Glutamatergic neuron (in vitro differentiated cells): ENCODE data around the gene ZNF804B. TPM values are rescaled to one million over a fixed set of nuclear protein-coding genes. Genes with fewer than 3 reads are reported as not detected.

Source experiments
- DNase-seq: peaks from one replicate; pipeline ENCODE4 v3.0.0; 2022
- H3K27ac Mint-ChIP-seq: one replicate; pipeline ENCODE4 v1.8.0; 2020; ENCODE audit warnings: mild to moderate bottlenecking, mixed read lengths, inconsistent platforms; ENCODE audit not compliant: unreplicated experiment
- H3K27me3 Mint-ChIP-seq: one replicate; pipeline ENCODE4 v1.8.0; 2020; ENCODE audit warnings: mild to moderate bottlenecking, moderate library complexity, mixed read lengths, inconsistent platforms; ENCODE audit not compliant: unreplicated experiment
- H3K36me3 Mint-ChIP-seq: one replicate; pipeline ENCODE4 v1.8.0; 2020; ENCODE audit warnings: mild to moderate bottlenecking, mixed read lengths, inconsistent platforms; ENCODE audit not compliant: unreplicated experiment
- H3K4me1 Mint-ChIP-seq: one replicate; pipeline ENCODE4 v1.8.0; 2020; ENCODE audit warnings: mild to moderate bottlenecking, low read depth, mixed read lengths, inconsistent platforms; ENCODE audit not compliant: unreplicated experiment
- H3K4me3 Mint-ChIP-seq: one replicate; pipeline ENCODE4 v1.8.0; 2020; ENCODE audit warnings: mild to moderate bottlenecking, mixed read lengths, inconsistent platforms; ENCODE audit not compliant: unreplicated experiment
- H3K9me3 Mint-ChIP-seq: one replicate; pipeline ENCODE4 v1.8.0; 2020; ENCODE audit warnings: mild to moderate bottlenecking, moderate library complexity, mixed read lengths, inconsistent platforms; ENCODE audit not compliant: unreplicated experiment
- total RNA-seq: library from RNA; stranded (reverse); fragmentation: NEBNext Ultra II Directional; extraction: Animal tissue kit (Norgen Biotek cat#: 25700); gene quantifications from one replicate; pipeline ENCODE4 v1.2.1, GENCODE V29; 2021; ENCODE audit not compliant: unreplicated experiment
- TF ChIP-seq, protein P1 (sequence below): fragments of 200-600 bp; sonication (generic); IDR thresholded peaks from one replicate; pipeline ENCODE4 v1.5.0; 2021; ENCODE audit not compliant: partially characterized antibody, unreplicated experiment

Gene ZNF804B
- total RNA-seq, 1 donor from 2014 or later, result 0.10 TPM

GRCh38 chr7:89094269-89094668 is 334.8 kb downstream of the ZNF804B start:
- H3K4me3 Mint-ChIP-seq, result no peak overlapping the region
- no peaks in the 10 kb centered on the region for H3K27me3 Mint-ChIP-seq
- TF ChIP-seq, protein P1, sequence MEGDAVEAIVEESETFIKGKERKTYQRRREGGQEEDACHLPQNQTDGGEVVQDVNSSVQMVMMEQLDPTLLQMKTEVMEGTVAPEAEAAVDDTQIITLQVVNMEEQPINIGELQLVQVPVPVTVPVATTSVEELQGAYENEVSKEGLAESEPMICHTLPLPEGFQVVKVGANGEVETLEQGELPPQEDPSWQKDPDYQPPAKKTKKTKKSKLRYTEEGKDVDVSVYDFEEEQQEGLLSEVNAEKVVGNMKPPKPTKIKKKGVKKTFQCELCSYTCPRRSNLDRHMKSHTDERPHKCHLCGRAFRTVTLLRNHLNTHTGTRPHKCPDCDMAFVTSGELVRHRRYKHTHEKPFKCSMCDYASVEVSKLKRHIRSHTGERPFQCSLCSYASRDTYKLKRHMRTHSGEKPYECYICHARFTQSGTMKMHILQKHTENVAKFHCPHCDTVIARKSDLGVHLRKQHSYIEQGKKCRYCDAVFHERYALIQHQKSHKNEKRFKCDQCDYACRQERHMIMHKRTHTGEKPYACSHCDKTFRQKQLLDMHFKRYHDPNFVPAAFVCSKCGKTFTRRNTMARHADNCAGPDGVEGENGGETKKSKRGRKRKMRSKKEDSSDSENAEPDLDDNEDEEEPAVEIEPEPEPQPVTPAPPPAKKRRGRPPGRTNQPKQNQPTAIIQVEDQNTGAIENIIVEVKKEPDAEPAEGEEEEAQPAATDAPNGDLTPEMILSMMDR, result no peak
- no peak overlapping the region for H3K27ac Mint-ChIP-seq
- H3K36me3 Mint-ChIP-seq, result no peaks in the 10 kb centered on the region
- no peaks in the 10 kb centered on the region for H3K4me1 Mint-ChIP-seq
- H3K9me3 Mint-ChIP-seq, result no peaks in the 10 kb centered on the region
- no peak for DNase-seq

DNA sequence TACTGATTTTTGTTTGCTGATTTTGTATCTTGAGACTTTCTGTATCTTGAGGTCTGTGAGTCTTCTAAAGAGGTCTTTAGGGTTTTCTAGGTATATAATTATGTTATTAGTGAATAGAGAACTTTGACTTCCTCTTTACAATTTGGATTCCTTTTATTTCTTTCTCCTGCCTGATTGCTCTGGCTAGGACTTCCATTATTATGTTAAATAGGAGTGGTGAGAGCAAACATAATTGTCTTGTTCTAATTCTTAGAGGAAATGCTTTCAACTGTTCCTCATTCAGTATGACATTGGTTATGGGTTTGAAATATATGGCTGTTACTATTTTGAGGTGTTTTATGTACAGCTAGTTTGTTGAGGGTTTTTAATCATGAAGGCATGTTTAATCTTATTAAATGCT is 344.1 kb downstream of the ZNF804B start:
- Mint-ChIP-seq H3K27me3 (no peaks in the 10 kb centered on the region), H3K9me3 (peaks cover 1% of the 10 kb centered on the region), H3K27ac (no peak overlapping the region), H3K4me3 (no peak overlapping the region), H3K36me3 (no peaks in the 10 kb centered on the region), H3K4me1 (no peaks in the 10 kb centered on the region)
- no peak for DNase-seq
- TF ChIP-seq, protein P1, result no peak

DNA sequence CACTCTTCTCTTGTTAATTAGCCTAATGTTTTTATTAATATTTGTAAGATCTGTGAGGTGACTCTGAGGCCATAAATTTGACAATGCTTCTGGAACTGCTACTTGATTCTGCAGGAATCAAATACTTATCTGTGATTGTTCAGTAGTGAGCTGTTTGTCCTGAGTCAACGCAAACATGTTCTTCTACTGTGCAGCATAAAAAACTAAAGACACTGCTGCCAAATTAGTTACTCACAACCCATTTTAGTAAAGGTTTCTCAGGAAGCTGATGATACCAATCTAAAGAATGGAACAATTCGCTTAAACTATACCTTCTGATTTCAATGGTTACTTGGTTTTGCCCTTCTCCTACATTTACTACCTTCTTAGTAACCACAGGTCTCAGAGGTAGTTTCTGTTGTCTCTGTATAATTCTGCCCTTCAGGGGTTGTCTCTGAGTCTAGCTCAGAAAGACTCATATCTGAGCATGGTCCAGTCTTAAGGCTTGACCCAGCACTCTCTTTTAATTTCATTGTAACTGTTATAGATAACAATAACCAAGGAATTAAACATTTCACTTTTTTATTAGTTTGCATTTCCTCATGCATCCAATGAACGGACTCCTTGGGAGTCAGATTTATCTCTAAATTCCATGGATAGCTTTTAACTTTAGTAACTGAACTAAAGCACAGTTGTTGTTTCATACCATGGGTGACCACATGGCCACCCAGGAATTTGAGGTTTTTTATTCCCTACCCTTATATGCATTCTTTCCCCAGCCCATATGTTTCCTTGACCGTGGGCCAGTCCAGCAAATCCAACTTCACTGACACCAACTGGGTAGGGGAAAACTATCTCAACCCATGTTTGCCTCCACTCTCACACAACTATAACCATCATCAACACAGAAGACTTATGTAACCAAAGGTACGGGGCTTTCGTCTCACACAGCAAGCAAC is 345.5 kb downstream of the ZNF804B start:
- no peak for DNase-seq
- Mint-ChIP-seq H3K9me3 (peaks cover 1% of the 10 kb centered on the region), H3K36me3 (no peaks in the 10 kb centered on the region), H3K4me3 (no peak overlapping the region), H3K27ac (no peak overlapping the region), H3K4me1 (no peaks in the 10 kb centered on the region), H3K27me3 (no peaks in the 10 kb centered on the region)
- TF ChIP-seq, protein P1, result no peak

DNA sequence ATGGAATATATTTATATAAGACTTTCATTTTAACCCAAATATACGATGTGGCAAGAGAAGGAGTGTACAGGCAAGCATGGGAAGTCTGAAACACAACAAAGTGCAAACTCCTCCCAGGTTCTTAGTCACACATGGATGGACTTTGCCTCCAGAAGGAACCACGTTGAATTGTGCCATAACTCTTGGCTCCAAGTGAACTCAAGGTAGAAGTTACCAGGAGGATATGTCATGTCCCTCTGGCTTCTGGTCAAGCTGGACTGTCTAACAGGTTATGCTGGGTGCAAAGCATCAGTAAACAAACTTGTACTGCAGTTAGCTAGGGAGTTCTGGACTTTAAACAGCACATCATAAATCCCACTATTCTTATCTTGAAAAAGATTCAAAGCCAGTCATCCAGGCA is 364.4 kb downstream of the ZNF804B start:
- Mint-ChIP-seq H3K27ac (no peak overlapping the region), H3K36me3 (no peaks in the 10 kb centered on the region), H3K9me3 (no peaks in the 10 kb centered on the region), H3K4me3 (no peak overlapping the region), H3K4me1 (no peaks in the 10 kb centered on the region), H3K27me3 (no peaks in the 10 kb centered on the region)
- no peak for DNase-seq
- TF ChIP-seq, protein P1, result no peak

DNA sequence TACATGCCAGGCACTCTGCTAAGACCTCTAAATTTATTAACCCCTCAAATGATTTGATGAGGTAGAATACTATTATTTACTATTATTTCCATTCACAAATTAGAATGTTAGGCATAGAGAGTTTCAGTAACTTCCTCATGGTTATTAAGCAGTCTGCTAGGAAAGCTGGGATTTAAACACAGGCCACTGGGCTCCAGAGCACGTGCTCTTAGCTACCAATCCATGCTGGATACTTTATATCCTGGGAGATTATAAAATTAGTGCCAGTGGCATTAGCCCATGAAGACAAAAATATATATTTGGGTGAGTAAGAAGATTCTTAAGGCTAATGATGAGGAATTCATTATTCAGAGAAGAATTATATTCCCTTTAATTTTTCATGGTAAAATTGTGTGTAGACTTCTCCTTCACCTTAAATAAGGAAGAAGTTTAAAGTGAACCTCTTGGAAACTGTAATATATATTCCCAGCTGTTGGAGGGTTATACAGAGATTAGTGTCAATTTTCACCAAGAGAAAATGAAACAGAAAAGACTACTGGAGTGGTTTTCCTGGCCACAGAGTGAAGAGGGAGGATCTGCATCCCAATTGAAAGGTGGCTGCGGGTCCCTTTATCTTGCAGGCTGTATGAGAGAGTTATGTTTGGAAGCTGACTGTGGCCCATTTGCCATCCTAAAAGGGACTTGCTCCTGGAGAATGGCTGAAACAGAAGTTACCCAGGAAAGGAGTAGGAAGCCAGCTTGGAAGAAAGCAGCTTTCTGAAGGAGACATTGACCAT is 370.3 kb downstream of the ZNF804B start:
- TF ChIP-seq, protein P1, result no peak
- Mint-ChIP-seq H3K9me3 (no peaks in the 10 kb centered on the region), H3K27me3 (no peaks in the 10 kb centered on the region)

More for the DNA sequence above, 370.3 kb downstream of the ZNF804B start:
- no peak for DNase-seq
- H3K4me1 Mint-ChIP-seq, result no peaks in the 10 kb centered on the region
- no peak overlapping the region for H3K27ac Mint-ChIP-seq
- H3K4me3 Mint-ChIP-seq, result no peak overlapping the region
- no peaks in the 10 kb centered on the region for H3K36me3 Mint-ChIP-seq
